ENCODE data around the gene SCFD2. TPM values are rescaled to one million over a fixed set of nuclear protein-coding genes. Genes with fewer than 3 reads are reported as not detected.
"Not testable (repeated sequence)": the region's sequence is repeated elsewhere in the genome, so short reads cannot be mapped to it uniquely, and the experiment has no call there.

Gene SCFD2
- polyA plus RNA-seq, 1 of the 3 experiments (the other 2 are of a cell fraction), result 14.1 TPM

DNA sequence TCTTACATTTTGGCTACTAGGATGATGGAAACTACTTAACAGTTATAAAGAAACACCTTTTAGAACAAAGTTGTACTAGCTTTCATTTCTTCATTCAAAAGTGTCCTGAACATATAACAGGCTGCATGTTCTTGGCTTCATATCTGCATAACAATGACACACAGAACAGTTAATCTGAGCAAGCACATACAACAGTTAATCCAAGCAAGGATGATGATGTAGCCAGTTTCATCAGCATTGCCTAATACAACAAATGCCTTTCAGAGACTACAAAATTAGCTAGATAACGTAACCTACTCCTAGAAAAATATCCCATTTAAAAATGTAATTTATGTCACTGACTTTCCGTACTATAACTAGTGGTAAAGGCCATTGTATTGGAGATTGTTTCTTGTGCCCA lies 182.1 kb downstream of the SCFD2 start:
- Histone ChIP-seq H3K9me3 (no peaks in the 10 kb centered on the region), H4K20me1 (ENCODE audit: insufficient read depth) (no peaks in the 10 kb centered on the region), H3K36me3 (replicated peaks in 1 of 2; ENCODE audit: control insufficient read depth in 1 of 2, insufficient read depth in 2 of 2, low read length in 1 of 2) (no peaks in the 10 kb centered on the region), H2AFZ (ENCODE audit: low read depth) (no peak overlapping the region), H3K4me1 (ENCODE audit: control insufficient read depth in 1 of 2, insufficient read depth in 2 of 2, low read depth in 1 of 2, low read length in 1 of 2) (peaks cover 0 to 6% of the 10 kb centered on the region in 2 experiments; a peak in 2 of 4 replicates), H3K9me2 (no peaks in the 10 kb centered on the region), H3K9ac (no peak overlapping the region), H3K4me3 (ENCODE audit: low read depth in 2 of 2, low read length in 1 of 2) (no peak overlapping the region), H3K79me2 (ENCODE audit: insufficient read depth) (0 out of 2 replicates have a peak, but pooled peaks cover 3% of the 10 kb centered on the region), H3K27me3 (ENCODE audit: insufficient read depth) (no peaks in the 10 kb centered on the region), H3K4me2 (no peak overlapping the region), H3F3A (replicated peaks; ENCODE audit: insufficient read depth) (peaks cover 3% of the 10 kb centered on the region), H3K27ac (ENCODE audit: low read depth in 2 of 2, low read length in 1 of 2) (no peak overlapping the region)
- POLR2A ChIA-PET, result no interaction called here
- CTCF ChIA-PET, result interaction anchor here (0.6 to 0.9 kb wide), 2 partner anchors 7 to 109 kb away, joined by 3 read pairs; no protein-coding TSS in a partner anchor
- no peak for DNase-seq
- 90% methylated on average over 2 of the region's 2 CpGs for WGBS (ENCODE audit: low lambda C conversion rate)
- no peak for TF ChIP-seq RCOR1 (IDR thresholded peaks at IDR 0.05; ENCODE audit: low read length)
- no peak for TF ChIP-seq NRF1 (IDR thresholded peaks at IDR 0.05; ENCODE audit: low read depth, low read length)
- no peak for TF ChIP-seq PBX3 (IDR thresholded peaks at IDR 0.05)
- no peak for TF ChIP-seq FOXM1 (IDR thresholded peaks at IDR 0.05; ENCODE audit: low read depth)
- TF ChIP-seq GABPA (IDR thresholded peaks at IDR 0.05; ENCODE audit: low read depth), result no peak
- no peak for TF ChIP-seq CTCF (IDR thresholded peaks at IDR 0.05)
- TF ChIP-seq RFX5 (IDR thresholded peaks at IDR 0.05; ENCODE audit: low read length), result no peak
- TF ChIP-seq USF2 (IDR thresholded peaks at IDR 0.05; ENCODE audit: borderline replicate concordance, low read depth, low read length), result no peak
- TF ChIP-seq MEF2A (IDR thresholded peaks at IDR 0.05; ENCODE audit: borderline replicate concordance, low read depth), result no peak
- TF ChIP-seq GATA2 (CRISPR knock-in tag; IDR thresholded peaks at IDR 0.05), result no peak

GRCh38 chr4:53177751-53178150 lies 188.1 kb downstream of the SCFD2 start:
- DNase-seq; CTCF ChIA-PET; H4K20me1 ChIP-seq (ENCODE audit: insufficient read depth); H3K4me2 ChIP-seq; H2AFZ ChIP-seq (ENCODE audit: low read depth); H3K27ac ChIP-seq (ENCODE audit: low read depth in 2 of 2, low read length in 1 of 2); H3K9ac ChIP-seq; H3K27me3 ChIP-seq (ENCODE audit: insufficient read depth); H3K4me3 ChIP-seq (ENCODE audit: low read depth in 2 of 2, low read length in 1 of 2); H3K79me2 ChIP-seq (ENCODE audit: insufficient read depth); POLR2A ChIA-PET; H3K9me2 ChIP-seq; H3K9me3 ChIP-seq; H3F3A ChIP-seq (replicated peaks; ENCODE audit: insufficient read depth); H3K4me1 ChIP-seq (ENCODE audit: control insufficient read depth in 1 of 2, insufficient read depth in 2 of 2, low read depth in 1 of 2, low read length in 1 of 2): not testable (repeated sequence)
- 90% methylated on average over 4 of the region's 4 CpGs for WGBS (ENCODE audit: low lambda C conversion rate)
- H3K36me3 ChIP-seq (replicated peaks in 1 of 2; ENCODE audit: control insufficient read depth in 1 of 2, insufficient read depth in 2 of 2, low read length in 1 of 2), result peaks cover 0 to 12% of the 10 kb centered on the region in 2 experiments
